Hepatocyte (in vitro differentiated cells): ENCODE data around the gene VASH1.

Experiments used
- EZH2 ChIP-seq: fragments of 200-600 bp; sonication (generic); IDR thresholded peaks from 2 replicates; pipeline ENCODE4 v1.6.1; 2016; ENCODE audit warnings: antibody characterized with exemption, mild to moderate bottlenecking, borderline replicate concordance
- EZH2phosphoT487 ChIP-seq: fragments of 200-600 bp; sonication (generic); IDR thresholded peaks from one replicate; pipeline ENCODE4 v1.6.1; 2018; ENCODE audit warnings: antibody characterized with exemption, mild to moderate bottlenecking, low read depth, moderate library complexity; ENCODE audit not compliant: unreplicated experiment, severe bottlenecking
- TF ChIP-seq, protein P1 (sequence below): fragments of 200-600 bp; sonication (generic); IDR thresholded peaks from 2 replicates; pipeline ENCODE4 v1.5.1; 2016; ENCODE audit warnings: antibody characterized with exemption, mild to moderate bottlenecking; ENCODE audit not compliant: poor library complexity

DNA sequence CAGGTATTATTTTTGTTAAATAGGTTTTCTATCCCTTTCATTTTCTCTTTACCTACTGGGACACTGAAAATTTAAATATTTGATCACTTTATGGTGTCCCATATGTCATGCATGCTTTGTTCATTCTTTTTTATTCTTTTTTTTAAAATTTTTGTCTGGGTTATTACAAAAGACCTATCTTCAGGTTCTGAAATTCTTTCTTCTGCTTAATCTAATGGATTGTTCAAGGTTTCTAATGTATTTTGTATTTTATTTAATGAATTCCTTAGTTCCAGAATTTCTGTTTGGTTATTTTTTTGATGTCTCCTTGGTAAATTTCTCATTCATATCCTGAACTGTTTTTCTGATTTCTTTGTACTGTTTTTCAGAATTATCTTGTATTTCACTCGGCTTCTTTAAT, 20.2 kb upstream of the VASH1 start:
- TF ChIP-seq, protein P1, sequence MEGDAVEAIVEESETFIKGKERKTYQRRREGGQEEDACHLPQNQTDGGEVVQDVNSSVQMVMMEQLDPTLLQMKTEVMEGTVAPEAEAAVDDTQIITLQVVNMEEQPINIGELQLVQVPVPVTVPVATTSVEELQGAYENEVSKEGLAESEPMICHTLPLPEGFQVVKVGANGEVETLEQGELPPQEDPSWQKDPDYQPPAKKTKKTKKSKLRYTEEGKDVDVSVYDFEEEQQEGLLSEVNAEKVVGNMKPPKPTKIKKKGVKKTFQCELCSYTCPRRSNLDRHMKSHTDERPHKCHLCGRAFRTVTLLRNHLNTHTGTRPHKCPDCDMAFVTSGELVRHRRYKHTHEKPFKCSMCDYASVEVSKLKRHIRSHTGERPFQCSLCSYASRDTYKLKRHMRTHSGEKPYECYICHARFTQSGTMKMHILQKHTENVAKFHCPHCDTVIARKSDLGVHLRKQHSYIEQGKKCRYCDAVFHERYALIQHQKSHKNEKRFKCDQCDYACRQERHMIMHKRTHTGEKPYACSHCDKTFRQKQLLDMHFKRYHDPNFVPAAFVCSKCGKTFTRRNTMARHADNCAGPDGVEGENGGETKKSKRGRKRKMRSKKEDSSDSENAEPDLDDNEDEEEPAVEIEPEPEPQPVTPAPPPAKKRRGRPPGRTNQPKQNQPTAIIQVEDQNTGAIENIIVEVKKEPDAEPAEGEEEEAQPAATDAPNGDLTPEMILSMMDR: no peak
- no peak for TF ChIP-seq EZH2
- TF ChIP-seq EZH2phosphoT487: no peak
